T-helper 9 cell (primary cell): Measurements from ENCODE around the gene ECHS1.
"Not testable (repeated sequence)": the region's sequence is repeated elsewhere in the genome, so short reads cannot be mapped to it uniquely, and the experiment has no call there.

ENCODE experiments used
- DNase-seq: peaks from one replicate; pipeline ENCODE4 v3.0.0-alpha.2; 2020
- total RNA-seq, 2 donors: gene quantifications; one replicate each; lab custom pipeline; 2026; lab: John Stamatoyannopoulos, UW

ECHS1 gene
- total RNA-seq = 18.3 to 50.2 reads per million in 2 donors

DNA sequence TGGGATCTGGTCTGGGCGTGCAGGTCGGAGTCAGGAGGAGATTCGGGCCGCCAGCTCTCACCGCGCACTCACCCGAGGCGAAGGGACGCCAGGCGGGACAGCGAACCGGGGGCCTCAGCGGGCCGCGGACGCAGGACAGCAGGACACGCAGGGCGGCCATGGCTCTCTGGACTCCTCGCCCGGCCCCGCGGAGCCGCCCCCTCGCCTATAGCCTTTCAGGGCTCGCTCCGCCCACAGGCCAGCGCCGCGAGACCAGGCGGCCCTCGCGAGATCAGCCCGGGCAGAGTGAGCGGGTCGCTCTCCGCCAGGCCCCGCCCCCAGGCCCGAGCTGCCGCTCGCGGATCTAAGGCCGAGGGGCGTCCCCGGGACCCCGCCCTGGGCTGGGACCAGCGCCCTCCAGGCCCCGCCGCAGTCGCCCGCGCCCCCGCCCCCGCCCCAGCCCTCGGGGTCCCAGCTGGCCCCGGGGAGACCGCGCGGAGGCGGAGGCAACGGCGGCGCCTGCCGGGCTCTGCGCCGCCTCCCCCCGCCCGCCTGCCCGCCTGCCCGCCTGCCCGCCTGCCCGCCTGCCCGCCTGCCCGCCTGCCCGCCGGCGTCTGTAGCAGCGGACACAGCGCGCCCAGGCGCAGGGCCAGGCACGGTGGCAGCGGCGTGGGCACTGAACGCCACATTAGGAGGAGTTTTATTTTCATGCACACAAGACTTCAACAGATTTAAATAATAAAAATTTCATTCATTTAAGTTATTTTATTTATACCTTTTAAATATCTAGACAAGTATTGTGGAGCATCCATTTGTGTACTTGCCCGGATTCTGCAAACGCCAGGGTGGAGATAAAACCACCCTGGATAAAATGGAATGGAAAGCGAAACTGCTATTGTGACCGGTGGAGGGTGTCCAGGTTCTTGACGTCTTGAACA lies at the start of gene ECHS1:
Gene ECHS1, minus strand, starts transcription at position 181 of the 917 bp plus-strand sequence. Its CDS starts 21 bp downstream, at position 160.
- DNase-seq = peak; percentile 90

DNA sequence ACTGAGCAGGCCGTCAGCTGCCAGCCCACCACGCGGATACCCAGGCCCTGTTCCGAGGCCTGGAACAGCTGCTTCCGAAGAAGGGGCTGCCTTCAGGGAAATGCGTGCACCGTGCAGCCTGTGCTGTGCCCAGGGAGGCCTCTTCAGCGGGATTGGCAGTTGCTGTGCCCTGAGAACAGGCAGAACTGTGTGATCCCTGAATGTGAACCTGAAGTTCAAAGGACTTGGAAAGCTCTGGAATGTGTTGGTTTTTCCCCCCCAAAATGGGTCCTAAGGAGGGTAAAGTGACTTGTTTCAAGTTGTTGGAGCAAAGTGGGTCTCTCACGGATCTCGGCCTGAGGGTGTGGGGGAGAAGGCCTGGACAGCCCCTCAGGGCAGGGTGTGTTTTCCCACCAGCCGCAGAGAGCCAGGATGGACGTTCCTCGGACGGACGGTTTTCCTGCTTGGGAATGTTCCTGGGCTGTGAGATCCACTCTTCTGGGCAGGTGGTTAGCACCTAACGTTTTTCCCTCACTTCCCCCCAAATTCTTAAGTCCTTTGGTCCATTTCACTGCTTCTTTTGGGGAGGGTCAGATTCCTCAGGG lies 49.2 kb upstream of the ECHS1 start:
- DNase-seq = no peak

DNA sequence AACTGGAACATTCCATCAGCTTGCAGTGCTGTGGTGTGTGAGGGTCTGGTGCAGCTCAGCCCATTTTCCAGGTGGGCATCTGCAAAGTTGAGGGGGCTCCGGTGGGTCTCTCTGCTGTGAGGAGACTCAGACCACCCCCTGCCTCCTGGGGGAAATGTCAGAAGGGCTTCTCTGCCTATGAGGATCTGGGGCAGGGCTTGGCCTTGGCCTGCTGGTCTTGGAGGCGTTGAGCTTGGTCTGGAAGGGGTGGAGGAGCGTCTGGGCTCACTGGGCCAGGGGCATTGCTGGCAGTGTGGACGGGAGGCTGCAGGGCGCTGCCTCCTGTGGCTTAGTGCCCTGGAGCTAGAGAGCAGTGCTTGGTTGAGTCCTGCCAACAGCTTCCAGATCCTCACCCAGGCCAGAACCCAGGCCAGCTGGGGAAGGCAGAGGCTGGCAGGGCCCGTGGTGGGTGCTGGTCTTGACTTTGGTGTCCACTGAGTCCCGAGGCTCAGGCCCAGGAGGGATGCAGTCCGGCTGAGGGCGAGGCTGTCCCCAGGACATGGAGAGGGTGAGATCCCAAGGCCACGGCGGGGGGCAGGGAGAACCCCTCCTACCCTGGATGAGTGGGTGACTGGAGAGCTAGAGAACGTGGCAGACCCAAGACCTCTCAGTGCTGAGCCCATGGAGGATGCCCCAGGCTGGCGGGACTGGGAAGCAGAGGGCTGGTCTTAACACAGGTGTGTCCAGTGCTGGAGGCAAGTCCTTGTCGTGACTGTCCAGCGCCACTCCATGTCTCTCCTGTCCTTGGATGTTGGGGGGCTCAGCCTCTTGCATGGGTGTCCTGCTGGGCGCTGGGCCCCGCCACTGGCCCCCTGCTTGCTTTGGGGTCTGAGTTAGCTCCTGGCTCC lies 48.4 kb upstream of the ECHS1 start:
- DNase-seq = no peak

DNA sequence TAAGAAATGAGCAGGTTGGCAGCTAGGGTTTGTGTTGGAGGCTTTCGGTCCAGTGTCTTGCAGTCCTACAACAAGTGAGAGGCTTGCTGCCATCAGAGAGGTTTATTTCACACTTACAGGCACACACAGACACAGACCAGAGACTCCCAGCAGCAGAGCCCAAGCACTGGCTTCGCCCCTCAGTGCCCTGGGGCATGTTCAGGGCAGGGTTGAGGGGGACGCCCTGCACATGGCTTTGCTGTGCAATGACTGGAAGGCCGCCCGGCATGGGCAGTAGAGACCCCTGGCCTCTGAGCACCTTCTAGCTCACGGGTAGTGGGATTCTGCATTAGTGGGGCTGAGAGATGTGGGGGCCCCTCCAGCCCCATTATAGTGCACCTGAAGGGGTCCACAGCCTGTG lies 47.4 kb upstream of the ECHS1 start:
- DNase-seq = no peak

DNA sequence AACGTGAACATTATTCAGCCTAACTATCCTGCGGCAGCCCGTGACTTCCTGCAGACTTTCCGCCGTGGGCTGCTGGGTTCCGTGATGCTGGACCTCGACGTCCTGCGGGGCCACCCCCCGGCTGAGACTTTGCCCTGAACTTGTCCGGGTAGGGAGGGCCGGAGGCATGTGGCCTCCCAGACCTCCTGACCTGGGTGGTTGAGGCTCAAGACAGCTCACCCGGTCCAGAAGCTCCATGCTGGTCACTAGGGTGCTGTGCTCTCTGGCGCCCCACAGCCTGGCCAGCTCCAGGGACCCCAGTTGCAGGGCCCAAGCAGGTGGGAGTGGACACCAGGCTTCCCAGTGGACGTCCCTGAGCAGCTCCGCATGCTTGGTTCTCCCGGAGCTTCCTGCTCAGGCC lies 46.9 kb upstream of the ECHS1 start:
- no peak for DNase-seq

DNA sequence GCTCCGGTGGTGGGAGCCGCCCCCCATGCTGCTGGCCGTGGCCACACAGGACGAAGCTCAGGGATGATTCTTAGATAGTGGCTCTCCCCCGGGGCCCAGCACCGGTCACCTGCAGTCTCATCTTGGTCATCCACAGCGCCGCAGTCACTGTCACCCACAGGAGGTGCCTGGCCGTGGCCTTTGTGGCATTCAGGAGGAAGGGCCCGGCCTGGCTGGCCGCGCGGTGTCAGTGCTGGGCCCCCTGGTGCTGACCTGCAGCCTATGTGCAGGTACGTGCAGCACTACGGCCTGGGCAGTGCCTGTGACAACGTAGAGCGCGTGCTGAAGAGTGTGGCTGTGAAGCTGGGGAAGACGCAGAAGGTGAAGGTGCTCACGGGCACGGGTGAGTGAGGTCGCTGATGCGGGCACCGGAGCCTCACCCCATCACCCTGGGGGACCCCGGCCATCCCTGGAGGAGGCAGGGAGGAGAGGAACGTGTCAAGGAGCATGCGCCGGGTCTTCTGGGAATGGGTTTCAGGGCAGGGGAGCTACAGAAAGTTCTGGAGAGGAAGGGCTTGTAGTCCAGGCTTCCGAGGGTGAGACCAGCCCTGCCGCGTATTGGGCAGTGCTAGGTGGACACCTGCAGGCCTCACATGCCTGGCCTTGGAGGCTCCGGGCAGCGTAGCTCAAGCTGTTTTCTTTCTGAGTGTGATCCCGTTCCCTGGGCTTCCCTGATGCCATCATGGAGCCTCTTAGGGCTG lies 46.2 kb upstream of the ECHS1 start:
- no peak for DNase-seq

DNA sequence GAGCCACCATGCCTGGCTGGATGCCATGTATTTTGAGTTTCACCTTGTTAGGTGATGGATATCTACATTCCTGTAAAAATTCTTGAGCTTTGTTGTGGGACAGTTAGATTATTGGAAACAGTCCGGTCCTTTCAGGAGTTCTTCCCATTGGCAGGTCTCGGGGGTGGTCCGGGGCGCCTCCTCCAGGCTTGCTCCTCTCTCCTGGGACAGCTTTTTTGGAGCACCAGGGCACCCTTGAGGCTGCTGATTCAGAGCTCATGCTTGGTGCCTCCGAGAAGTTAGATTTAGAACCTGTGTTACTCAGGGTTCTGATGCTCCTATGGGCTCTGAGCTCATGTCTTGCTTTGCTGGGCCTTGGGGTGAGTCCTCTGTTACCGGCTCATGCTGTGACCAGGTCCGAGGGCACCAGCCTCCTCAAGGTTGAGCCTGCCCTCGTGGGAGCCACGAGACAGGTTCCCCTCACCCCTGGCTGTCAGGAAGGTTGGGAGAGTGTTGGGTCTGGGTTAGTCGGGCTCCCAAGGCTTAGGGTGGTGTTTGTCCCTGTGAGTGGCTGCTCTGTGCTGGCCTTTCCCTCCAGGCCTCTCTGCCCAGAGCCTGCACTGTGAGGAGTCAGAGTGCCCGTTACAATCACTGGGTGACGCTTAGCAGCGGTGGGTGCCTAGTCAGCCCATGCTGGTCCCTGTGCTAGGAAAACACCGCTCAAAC lies 45.3 kb upstream of the ECHS1 start:
- DNase-seq = no peak

DNA sequence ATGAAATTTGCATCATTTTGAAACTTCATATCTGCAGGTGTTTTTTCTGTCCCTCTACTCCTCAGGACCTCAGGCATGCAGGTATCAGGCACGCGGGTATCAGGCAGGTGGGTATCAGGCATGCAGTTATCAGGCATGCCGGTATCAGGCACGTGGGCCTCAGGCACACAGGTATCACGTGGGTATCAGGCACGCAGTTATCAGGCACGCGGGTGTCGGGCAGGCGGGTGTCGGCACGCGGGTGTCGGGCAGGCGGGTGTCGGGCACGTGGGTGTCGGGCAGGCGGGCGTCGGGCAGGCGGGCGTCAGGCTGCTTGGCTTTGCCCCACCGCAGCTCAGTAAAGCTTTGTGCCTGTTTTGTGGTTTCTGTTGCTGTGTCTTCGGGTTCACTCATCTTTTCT lies 42.6 kb upstream of the ECHS1 start:
- DNase-seq = no peak

DNA sequence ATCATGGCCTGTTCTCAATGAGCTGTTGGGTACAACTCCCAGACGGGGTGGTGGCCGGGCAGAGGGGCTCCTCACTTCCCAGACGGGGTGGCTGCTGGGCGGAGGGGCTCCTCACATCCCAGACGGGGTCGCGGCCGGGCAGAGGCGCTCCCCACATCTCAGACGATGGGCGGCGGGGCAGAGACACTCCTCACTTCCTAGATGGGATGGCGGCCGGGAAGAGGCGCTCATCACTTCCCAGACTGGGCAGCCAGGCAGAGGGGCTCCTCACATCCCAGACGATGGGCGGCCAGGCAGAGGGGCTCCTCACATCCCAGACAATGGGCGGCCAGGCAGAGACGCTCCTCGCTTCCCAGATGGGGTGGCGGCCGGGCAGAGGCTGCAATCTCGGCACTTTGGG lies 41.2 kb upstream of the ECHS1 start:
- not testable (repeated sequence) for DNase-seq

DNA sequence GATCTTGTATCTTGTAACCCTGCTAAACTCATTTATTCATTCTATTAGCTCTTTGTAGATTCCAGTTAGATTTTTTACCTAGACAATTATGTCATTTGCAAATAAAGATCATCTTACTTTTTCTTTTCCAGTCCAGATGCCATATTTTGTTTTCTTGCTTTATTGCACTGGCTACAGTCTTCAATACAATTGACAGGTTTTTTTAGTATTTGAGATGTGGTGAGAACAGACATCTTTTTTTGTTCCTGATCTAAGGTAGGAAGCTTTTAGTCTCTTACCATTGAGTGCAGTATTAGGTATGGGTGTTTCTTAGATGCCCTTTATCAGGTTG lies 39.2 kb upstream of the ECHS1 start:
- no peak for DNase-seq

DNA sequence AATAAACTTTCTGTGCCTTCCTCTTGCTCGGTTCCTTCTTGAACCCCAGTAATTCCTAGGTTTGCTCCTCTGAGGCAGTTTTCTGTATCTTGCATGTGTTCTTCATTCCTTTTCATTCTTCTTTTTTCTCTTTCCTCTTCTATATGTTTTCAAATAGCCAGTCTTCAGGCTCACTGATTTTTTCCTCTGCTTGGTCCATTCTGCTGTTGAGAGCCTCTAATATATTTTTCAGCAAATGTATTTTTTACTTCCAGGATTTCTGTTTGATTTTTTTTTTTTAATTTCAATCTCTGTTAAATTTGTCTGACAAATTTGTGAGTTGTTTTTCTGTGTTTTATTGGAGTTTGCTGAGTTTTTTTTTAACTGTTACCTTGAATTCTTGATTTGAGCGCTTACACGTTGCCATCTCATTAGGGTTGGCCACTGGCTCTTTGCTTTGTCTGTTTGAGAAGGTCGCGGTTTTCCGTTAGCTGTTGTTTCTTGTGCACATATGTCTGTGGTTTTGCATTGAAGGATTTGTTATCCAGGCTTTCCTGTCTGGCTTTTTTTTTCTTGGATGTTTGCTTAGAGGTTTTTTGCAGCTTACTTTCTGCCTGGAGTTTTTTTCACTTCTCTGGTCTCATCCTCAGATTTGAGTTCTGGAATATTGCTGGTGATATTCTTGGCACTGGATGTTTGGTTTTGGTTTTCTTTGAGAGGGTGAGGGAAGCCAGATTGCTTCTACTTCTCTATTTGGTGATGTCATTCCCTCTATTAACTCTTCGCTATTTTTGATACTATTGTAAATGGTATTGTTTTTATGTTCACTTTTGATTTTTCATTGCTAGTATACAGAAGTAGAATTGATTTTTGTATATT lies 38.6 kb upstream of the ECHS1 start:
- no peak for DNase-seq

DNA sequence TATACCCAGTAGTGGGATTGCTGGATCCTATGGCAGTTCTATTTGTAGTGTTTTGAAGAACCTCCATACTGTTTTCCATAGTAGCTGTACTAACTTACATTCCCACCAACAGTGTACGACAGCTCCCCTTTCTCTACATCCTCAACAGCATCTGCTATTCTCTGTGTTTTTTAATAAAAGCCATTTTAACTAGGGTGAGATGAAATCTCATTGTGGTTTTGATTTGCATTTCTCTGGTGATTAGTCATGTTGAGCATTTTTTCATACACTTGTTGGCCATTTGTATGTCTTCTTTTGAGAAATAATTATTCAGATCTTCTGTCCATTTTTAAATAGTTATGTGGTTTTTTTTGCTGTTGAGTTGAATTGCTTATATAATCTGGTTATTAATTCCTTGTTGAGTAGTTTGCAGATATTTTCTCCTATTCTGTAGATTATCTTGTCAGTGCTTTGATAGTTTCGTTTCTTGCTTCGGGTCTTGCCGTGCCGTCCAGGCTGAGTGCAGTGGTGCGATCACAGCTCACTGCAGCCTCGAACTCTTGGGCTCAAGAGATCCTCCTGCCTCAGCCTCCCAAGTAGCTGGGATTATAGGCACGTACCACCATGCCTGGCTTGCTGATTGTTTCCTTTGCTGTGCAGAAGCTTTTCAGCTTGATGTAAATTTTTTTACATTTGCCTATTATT lies 32.8 kb upstream of the ECHS1 start:
- DNase-seq = no peak

DNA sequence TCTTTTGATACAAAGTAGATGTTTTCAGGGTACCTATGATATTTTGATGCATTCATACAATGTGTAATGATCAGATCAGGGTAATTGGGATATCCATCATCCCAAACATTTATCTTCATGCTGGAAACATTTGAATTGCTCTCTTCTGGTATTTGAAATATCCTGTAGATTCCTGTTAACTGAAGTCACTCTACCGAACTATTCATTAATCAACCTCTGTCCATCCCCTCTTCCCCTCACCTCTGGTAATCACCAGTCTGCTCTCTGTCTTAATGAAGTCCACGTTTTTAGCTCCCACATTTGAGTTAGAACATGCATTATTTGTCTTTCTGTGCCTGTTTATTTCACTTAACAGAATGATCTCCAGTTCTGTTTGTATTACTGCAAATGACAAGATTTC lies 32.1 kb upstream of the ECHS1 start:
- DNase-seq = no peak

DNA sequence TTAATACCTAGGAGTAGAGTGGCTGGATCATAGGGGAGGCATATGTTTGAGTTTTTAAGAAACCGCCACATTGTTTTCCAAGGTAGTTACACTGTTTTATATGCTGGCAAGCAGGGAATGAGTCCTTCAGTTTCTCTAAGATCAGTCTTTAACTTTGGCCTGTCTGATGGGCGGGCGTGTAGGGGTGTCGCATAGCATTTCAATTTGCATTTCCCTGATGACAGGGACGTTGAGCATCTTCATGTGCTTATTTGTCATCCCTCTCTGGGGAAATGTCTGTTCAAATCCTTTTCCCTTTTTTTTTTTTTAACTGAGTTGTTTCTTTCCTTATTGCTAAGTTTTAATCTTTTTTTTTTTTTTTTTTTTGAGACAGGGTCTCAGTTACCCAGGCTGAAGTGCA lies 30.6 kb upstream of the ECHS1 start:
- DNase-seq = no peak

DNA sequence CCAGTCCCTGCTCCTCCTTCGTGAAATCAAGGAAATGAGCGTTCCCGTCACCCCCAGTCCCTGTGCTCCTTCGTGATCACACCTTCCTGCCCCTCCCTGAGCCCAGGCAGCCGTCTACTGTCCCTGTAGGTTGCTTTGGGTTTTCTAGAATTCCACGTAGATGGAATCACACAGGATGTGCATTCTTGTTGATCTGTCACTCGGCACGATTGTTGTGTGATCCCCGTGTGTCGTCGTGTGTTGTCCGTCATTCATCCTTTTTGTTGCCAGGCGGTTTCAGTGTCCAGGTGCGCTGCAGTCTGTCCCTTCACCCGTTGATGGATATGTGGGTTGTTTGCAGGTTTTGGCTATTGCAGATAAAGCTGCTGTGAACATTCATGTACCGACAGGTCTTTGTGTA lies 30.2 kb upstream of the ECHS1 start:
- no peak for DNase-seq

DNA sequence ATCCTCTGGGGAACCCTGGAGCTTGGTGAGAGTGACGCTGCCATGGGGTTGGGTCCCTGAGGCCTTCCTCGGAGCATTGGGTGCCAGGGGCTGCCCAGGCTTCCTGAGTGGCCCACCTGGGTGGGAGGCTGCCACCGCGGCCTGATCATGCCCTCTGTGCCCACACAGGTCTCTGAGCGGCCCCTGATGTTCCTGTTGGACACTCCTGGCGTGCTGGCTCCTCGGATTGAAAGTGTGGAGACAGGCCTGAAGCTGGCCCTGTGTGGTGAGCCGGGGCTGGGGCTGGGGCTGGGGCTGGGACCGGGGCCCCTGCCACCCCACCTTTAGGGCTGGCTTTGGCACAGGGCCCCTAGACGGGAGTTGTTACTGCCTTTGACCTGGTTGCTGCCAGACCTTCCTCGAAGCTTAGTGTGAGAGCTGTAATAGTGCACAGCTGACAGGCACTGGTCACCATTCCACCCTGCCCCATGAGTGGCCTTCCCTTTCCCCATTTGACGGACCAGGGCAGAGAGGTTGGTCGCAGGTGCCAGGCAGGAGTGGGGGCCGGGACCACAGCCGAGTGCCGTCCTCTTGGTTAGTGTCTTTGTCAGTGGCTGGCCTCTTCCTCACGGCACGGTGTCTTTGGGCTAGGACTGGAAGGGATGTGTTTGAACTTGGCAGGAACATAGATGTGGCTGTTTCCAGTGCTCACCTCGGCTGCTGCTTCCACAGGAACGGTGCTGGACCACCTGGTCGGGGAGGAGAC lies 29.0 kb upstream of the ECHS1 start:
- no peak for DNase-seq

DNA sequence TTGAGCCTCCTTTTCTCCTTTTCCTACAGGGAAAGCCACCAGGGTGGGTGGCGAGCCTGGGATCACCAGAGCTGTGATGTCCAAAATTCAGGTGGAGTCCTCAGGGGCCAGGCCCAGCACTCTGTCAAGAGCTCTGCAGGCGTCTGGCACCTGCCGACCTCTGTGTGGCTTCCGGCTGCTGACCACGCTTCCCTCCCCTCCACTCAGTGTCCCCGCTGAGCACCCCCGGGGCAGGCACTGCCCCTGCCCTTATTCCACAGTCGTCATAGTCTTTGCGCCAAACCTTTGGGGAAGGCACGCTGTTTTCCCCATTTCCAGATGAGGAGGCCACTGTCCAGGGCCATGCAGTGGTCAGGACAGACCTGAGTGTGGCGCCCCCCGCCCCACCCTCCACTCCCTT lies 28.3 kb upstream of the ECHS1 start:
- DNase-seq = no peak

DNA sequence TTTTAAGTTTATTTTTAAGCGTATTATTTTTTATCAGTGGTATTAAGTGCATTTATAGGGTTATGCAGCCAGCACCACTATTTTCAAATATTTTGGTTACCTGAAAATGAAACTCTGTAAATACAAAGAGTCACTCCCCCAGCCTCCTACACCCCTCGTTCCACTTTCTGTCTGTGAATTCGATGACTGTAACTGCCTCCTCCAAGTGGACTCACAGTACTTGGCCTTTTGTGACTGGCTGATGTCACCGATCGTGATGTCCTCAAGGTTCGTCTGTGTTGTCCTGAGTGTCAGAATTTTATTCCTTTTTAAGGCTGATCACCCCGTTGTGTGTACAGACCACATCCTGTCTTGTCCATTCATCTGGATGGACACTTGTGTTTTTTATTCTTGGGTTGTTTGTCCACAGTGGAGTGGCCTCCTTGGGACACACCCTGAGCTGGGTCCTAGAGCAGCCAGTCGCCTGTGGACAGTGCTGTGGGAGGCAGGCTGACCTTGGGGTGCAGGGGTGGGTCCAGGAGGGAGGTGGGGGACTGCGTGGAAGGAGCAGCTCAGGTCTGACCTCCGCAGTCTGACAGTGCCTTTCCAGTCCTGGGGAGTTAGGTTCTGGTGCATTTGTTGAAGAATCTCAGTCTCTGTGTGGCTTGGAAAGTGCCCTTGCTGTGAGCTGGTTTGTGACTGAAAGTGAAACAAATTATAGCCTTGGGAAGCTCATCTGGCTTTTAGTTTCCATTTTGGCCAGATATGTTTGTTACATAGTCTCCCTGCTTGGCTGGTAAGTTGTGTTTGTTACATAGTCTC lies 27.7 kb upstream of the ECHS1 start:
- no peak for DNase-seq

DNA sequence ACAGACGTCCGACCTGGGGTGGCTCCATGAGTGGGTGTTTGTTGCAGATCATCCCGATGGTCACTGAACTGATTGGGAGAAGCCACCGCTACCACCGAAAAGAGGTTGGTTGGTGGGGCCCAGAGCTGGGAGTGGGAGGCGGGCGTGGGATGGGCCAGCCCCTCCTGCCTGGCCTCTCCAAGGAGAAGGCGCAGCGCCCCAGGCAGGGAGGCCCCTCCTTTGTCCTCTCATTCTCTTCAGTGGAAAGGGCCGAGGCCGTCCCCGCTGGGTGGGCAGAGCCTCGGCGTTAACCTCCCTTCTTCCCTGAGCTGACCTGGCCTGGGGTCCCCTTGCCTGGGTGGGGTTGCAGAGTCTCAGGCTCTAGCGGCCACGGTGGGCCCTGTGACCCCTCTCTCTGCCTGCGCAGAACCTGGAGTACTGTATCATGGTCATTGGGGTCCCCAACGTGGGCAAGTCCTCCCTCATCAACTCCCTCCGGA lies 26.0 kb upstream of the ECHS1 start:
- DNase-seq = no peak
